Gastroesophageal sphincter (tissue), 4 donors: ENCODE data around the gene SPON1. TPM values are rescaled to one million over a fixed set of nuclear protein-coding genes. Genes with fewer than 3 reads are reported as not detected.

Experiments used
- ATAC-seq: fragments of 150-250 bp; one replicate; pipeline ENCODE4 v1.9.1; 2016; ENCODE audit warnings: mild to moderate bottlenecking, moderate library complexity
- H3K27ac ChIP-seq, 4 donors: fragments of 200-600 bp; sonication (generic) in 3 of 4; 1 replicate in 3 of 4; 2 replicates in 1 of 4; pipeline ENCODE4 v1.5.1; 2016 to 2019
- H3K27me3 ChIP-seq: fragments of 200-600 bp; sonication (generic); one replicate; pipeline ENCODE4 v1.5.1; 2019
- H3K36me3 ChIP-seq, 2 donors: fragments of 200-600 bp; sonication (generic); one replicate each; pipeline ENCODE4 v1.5.1; 2019; ENCODE audit warnings: control low read depth in 1 of 2
- H3K4me1 ChIP-seq, 3 donors: fragments of 200-600 bp; sonication (generic); 1 replicate in 2 of 3; 2 replicates in 1 of 3; pipeline ENCODE4 v1.5.1; 2016 to 2019; ENCODE audit warnings: control low read depth in 2 of 3
- H3K4me3 ChIP-seq, 2 donors: fragments of 200-600 bp; sonication (generic); one replicate each; pipeline ENCODE4 v1.5.1; 2019; ENCODE audit warnings: mild to moderate bottlenecking in 1 of 2, moderate library complexity in 1 of 2
- H3K9me3 ChIP-seq, 3 donors: fragments of 200-600 bp; sonication (generic); one replicate each; pipeline ENCODE4 v1.5.1; 2017 to 2019; ENCODE audit warnings: control low read depth in 2 of 3
- EP300 ChIP-seq: sonication (generic); formaldehyde crosslinking; IDR thresholded peaks from one replicate; pipeline ENCODE4 v1.6.1; 2017; ENCODE audit warnings: antibody characterized with exemption, mild to moderate bottlenecking
- POLR2A ChIP-seq, 2 donors: fragments of 450-650 bp; IDR thresholded peaks; one replicate each; pipeline ENCODE4 v1.6.1; 2017; ENCODE audit warnings: antibody characterized with exemption in 2 of 2, mild to moderate bottlenecking in 2 of 2, moderate library complexity in 1 of 2
- POLR2AphosphoS5 ChIP-seq: sonication (generic); formaldehyde crosslinking; IDR thresholded peaks from one replicate; pipeline ENCODE4 v1.6.1; 2017; ENCODE audit warnings: antibody characterized with exemption
- WGBS, 2 donors: methylation state at CpG; one replicate each; pipeline ENCODE4 v1.1.5; 2018; ENCODE audit warnings: low coverage in 1 of 2; 5-methylcytosine and 5-hydroxymethylcytosine counted together
- total RNA-seq, 4 donors: library from RNA; depleted of rRNA; stranded (reverse); fragments of >200 nt; gene quantifications; one replicate each; pipeline ENCODE4 v1.1.0, GENCODE V29; 2016
- TF ChIP-seq, protein P1 (sequence below), 4 experiments: fragments of 200-600 bp in 2 of 4; fragments of 450-650 bp in 2 of 4; sonication (generic) in 1 of 4; IDR thresholded peaks; one replicate each; pipeline ENCODE4 v1.5.1; 2017 to 2019; ENCODE audit warnings: antibody characterized with exemption in 4 of 4, mild to moderate bottlenecking in 2 of 4, moderate library complexity in 2 of 4

The SPON1 gene
- total RNA-seq, 4 donors from 2014 or later = 11.0 to 121 (median 64.6) TPM

DNA sequence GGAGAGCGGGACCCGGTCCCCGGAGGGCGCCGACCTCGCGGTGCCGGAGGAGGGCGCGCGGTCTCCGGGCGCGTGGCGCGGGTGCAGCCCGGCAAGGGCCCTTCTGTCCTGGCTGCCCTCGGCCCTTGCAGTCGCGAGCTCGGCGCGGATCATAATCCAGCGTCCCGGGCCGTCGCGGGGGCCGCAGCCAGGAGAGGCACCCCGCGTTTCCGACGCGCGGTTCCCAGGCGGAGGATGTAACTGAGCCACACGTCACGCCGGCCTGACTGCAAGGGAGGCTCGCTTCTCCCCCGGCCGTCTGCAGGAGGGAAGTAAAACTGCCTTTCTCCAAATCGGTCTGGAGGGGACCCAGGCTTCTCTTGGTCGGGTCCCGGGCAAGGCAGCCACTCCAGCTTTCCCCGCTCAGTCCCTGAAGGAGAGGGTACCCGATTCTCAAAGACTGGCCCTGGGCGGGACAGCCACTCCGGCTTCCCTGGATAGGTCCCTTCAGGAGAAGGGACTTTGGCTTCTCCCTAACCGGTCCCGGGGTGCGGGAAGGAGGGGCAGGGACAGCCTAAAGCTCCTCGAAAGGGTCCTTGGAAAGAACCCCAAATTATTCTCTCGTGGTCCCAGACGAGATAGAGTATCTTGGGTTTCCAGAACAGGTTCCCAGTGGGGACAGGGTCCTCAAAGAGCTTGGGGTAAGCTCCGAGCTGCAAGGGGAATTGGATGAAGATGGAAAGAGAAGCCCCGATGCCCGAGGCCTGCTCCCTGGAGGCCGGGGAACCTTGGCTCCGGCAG lies 836 bp downstream of the SPON1 start:
- no peaks in the 10 kb centered on the region for H3K9me3 ChIP-seq
- peaks cover 0 to 52% (median 16%) of the 10 kb centered on the region in 3 donors for H3K4me1 ChIP-seq
- H3K36me3 ChIP-seq = no peaks in the 10 kb centered on the region
- ATAC-seq = peak; percentile 47
- H3K27me3 ChIP-seq = peaks cover 40% of the 10 kb centered on the region
- peak overlapping the region; percentile 42 to 58 for H3K4me3 ChIP-seq
- peak overlapping the region in 3 of 4 donors; percentile 0 to 70 (median 66) for H3K27ac ChIP-seq
- no peak for TF ChIP-seq POLR2A (IDR thresholded peaks at IDR 0.05)
- TF ChIP-seq, protein P1, sequence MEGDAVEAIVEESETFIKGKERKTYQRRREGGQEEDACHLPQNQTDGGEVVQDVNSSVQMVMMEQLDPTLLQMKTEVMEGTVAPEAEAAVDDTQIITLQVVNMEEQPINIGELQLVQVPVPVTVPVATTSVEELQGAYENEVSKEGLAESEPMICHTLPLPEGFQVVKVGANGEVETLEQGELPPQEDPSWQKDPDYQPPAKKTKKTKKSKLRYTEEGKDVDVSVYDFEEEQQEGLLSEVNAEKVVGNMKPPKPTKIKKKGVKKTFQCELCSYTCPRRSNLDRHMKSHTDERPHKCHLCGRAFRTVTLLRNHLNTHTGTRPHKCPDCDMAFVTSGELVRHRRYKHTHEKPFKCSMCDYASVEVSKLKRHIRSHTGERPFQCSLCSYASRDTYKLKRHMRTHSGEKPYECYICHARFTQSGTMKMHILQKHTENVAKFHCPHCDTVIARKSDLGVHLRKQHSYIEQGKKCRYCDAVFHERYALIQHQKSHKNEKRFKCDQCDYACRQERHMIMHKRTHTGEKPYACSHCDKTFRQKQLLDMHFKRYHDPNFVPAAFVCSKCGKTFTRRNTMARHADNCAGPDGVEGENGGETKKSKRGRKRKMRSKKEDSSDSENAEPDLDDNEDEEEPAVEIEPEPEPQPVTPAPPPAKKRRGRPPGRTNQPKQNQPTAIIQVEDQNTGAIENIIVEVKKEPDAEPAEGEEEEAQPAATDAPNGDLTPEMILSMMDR (IDR thresholded peaks at IDR 0.05) = peak in 2 of 4 experiments; percentile 7 to 25
- WGBS, 2 donors = 0% methylated on average over 4 of the region's 60 CpGs; no CpG with 5 or more reads in 1 of the 2 donors

DNA sequence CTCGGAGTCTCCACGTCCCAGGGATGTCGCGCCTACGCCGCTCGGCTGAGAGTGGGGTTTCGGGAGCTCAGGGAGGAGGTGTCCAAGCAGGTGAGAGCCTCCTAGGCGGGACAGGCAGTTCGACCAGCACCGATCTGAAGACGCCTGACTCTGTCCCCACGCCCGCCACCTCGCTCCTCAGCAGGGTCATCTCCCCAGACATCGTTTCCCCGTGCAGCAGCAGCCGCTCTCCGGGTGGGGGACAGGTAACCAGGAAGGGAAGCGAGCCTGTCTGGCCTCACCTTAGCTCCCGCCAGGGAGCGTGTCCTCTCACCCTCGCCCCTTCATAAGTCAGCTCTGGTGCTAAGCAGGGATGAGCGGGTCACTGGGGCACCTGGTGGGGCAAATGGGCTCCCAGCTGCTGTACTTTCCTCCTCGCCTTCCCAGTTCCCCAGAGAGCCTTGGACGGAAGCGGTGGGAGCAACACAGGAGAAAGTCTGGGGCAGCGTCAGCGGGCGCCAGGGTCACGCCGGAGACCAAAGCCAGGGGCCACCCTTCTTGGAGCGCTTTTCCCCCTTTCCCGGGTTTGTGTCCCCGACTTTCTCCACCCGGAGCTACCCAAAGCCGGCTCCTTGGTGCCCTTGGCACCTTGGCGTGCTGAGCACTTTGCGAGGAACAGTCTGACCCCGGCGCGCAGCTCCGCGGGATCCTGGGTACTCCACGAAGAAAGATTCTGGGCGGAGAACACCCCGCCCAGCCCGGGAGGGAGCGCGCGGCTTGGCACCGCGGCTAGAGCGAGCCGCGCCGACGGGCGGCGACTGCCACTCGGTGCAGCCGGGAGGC lies 1.6 kb downstream of the SPON1 start:
- peak overlapping the region in 2 of 4 donors; percentile 66 to 70 for H3K27ac ChIP-seq

DNA sequence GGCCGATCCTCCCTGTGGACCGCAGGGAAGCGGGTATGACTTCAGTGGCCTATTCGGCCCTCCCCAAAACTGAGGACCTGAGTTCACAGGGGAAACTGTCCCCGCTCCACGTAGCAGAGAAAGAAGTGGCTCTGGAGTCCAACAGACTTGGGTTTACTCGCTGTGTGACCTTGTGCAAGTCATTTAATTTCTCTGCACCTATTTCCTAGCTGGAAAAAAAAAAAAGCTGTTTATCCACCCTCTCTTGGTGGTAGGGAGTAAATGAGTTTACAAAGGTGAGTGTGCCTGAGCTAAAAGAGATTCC lies 2.2 kb downstream of the SPON1 start:
- Histone ChIP-seq H3K27me3 (peaks cover 40% of the 10 kb centered on the region), H3K9me3 (no peaks in the 10 kb centered on the region), H3K27ac (peak overlapping the region in 2 of 4 donors; percentile 66 to 70), H3K4me3 (peak overlapping the region; percentile 42 to 58), H3K36me3 (no peaks in the 10 kb centered on the region), H3K4me1 (peaks cover 0 to 52% (median 16%) of the 10 kb centered on the region in 3 donors)
- WGBS, 2 donors = 40 to 60% methylated on average over 3 to 4 of the region's 7 CpGs
- ATAC-seq = no peak
- TF ChIP-seq EP300 = no peak
- no peak for TF ChIP-seq POLR2AphosphoS5
- no peak for TF ChIP-seq POLR2A (IDR thresholded peaks at IDR 0.05)
- TF ChIP-seq, protein P1 (IDR thresholded peaks at IDR 0.05) = peak in 1 of 4 experiments; percentile 39

More for the DNA sequence above, 1.6 kb downstream of the SPON1 start:
- Histone ChIP-seq H3K4me1 (peaks cover 0 to 52% (median 16%) of the 10 kb centered on the region in 3 donors), H3K4me3 (peak overlapping the region; percentile 42 to 58), H3K9me3 (no peaks in the 10 kb centered on the region), H3K27me3 (peaks cover 40% of the 10 kb centered on the region), H3K36me3 (no peaks in the 10 kb centered on the region)
- peak; percentile 17 for ATAC-seq
- TF ChIP-seq EP300 = no peak
- no peak for TF ChIP-seq POLR2AphosphoS5
- TF ChIP-seq, protein P1 (IDR thresholded peaks at IDR 0.05) = peak in 1 of 4 experiments; percentile 16
- TF ChIP-seq POLR2A (IDR thresholded peaks at IDR 0.05) = no peak
- WGBS, 2 donors = 0 to 20% methylated on average over 4 to 5 of the region's 62 CpGs

DNA sequence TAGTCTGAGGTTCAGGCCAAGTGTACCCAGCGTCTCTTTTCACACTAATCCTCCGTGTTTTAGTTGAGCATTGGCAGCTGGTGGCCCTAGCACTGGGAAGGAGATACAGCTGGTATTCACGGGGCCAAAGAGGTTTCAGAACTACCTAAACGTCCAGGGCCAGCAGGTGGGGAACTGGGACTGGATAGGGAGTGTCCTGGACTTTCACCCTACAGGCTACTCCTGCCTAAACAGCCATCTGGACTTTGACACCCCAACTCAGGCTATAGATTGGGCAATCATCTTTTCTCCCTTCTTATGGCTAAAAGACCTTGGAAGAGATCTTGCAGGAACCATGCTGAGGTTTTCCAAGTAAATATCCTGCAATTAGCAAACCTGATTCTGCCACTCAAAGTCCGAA lies 2.8 kb downstream of the SPON1 start:
- no peaks in the 10 kb centered on the region for H3K36me3 ChIP-seq
- no peak for ATAC-seq
- no peaks in the 10 kb centered on the region for H3K9me3 ChIP-seq
- WGBS, 2 donors = 68 to 88% methylated on average over 1 to 2 of the region's 5 CpGs
- H3K27me3 ChIP-seq = peaks cover 40% of the 10 kb centered on the region
- H3K4me3 ChIP-seq = no peak overlapping the region
- peaks cover 0 to 52% (median 16%) of the 10 kb centered on the region in 3 donors for H3K4me1 ChIP-seq
- H3K27ac ChIP-seq = peak overlapping the region in 1 of 4 donors; percentile 13
- TF ChIP-seq, protein P1 (IDR thresholded peaks at IDR 0.05) = no peak
- no peak for TF ChIP-seq EP300
- TF ChIP-seq POLR2A (IDR thresholded peaks at IDR 0.05) = no peak
- no peak for TF ChIP-seq POLR2AphosphoS5
